ENCODE measurements around the gene TLE4. TPM values are rescaled to one million over a fixed set of nuclear protein-coding genes. Genes with fewer than 3 reads are reported as not detected.

Gene TLE4
- total and polyA plus RNA-seq, 2 of the 13 experiments (the other 11 are each of a cell fraction or from before 2014, with no cell fraction given): 2.0 to 2.3 TPM

DNA sequence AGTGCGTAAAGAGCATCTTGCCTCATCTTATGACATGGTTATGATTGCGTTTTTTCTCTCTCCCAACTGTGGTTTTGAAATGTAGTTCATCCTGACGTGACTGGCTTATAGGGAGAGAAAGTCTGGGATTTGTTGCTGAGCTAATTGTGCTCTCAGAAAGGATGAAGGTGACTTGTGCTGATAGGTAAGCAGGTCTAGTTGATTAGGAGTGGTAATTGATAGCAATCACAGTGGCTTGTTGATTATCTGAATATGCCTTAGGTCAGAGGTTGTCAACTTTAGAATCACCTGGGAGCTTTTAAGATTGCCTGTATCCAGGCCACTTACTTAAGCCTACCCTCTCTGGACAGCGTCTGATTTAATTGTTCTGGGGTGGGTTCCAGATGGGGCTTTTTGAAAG is 117.8 kb downstream of the TLE4 start:
- DNase-seq (ENCODE audit: low spot score) (no peak), FAIRE-seq (no peak), ATAC-seq (no peak)
- H3K27ac ChIP-seq (ENCODE audit: extremely low read length, insufficient read depth, low read length): no peak overlapping the region
- H3K9ac ChIP-seq (ENCODE audit: insufficient read depth, low read depth, low read length): no peak overlapping the region
- POLR2A ChIA-PET: no interaction called here
- intact Hi-C loops (cut with micrococcal nuclease; ENCODE audit: unreplicated experiment) (loop anchor here (5.0 kb wide), 1 partner anchor 1122 kb away; no protein-coding TSS in a partner anchor), in situ Hi-C loops (cut with HindIII; ENCODE audit: extremely low pct_ligation_motif_present, low pct_unique_long_range_greater_than_20kb) (no loop called here)
- no peaks in the 10 kb centered on the region for H3K27me3 ChIP-seq (ENCODE audit: control insufficient read depth in 1 of 2, insufficient read depth in 2 of 2, low read length in 2 of 2)
- CTCF ChIA-PET (ENCODE audit: low intra/inter-chr PET ratio, low total read pairs): no interaction called here
- no peaks in the 10 kb centered on the region for H4K20me1 ChIP-seq (ENCODE audit: insufficient read depth, low read length)
- H3K79me2 ChIP-seq (ENCODE audit: insufficient read depth, low read length): no peaks in the 10 kb centered on the region
- no peak overlapping the region for H3K4me2 ChIP-seq (ENCODE audit: low read depth, low read length)
- no TSS peak for BruUV-seq (replicated peaks)
- WGBS (ENCODE audit: low lambda C conversion rate): 60% methylated on average over 4 of the region's 4 CpGs
- peaks cover 43% of the 10 kb centered on the region for H3K9me3 ChIP-seq (ENCODE audit: low read length)
- TF ChIP-seq, protein P1, sequence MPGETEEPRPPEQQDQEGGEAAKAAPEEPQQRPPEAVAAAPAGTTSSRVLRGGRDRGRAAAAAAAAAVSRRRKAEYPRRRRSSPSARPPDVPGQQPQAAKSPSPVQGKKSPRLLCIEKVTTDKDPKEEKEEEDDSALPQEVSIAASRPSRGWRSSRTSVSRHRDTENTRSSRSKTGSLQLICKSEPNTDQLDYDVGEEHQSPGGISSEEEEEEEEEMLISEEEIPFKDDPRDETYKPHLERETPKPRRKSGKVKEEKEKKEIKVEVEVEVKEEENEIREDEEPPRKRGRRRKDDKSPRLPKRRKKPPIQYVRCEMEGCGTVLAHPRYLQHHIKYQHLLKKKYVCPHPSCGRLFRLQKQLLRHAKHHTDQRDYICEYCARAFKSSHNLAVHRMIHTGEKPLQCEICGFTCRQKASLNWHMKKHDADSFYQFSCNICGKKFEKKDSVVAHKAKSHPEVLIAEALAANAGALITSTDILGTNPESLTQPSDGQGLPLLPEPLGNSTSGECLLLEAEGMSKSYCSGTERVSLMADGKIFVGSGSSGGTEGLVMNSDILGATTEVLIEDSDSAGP (CRISPR knock-in tag; IDR thresholded peaks at IDR 0.05; ENCODE audit: borderline replicate concordance): no peak
- TF ChIP-seq ATM (IDR thresholded peaks at IDR 0.05; ENCODE audit: borderline replicate concordance): no peak
- TF ChIP-seq ZNF329 (CRISPR knock-in tag; IDR thresholded peaks at IDR 0.05; ENCODE audit: low read depth): no peak
- no peak for TF ChIP-seq GATA4 (IDR thresholded peaks at IDR 0.05; ENCODE audit: borderline replicate concordance, low read depth)
- no peak for TF ChIP-seq KMT2B (CRISPR knock-in tag; IDR thresholded peaks at IDR 0.05)
- TF ChIP-seq, protein P2, sequence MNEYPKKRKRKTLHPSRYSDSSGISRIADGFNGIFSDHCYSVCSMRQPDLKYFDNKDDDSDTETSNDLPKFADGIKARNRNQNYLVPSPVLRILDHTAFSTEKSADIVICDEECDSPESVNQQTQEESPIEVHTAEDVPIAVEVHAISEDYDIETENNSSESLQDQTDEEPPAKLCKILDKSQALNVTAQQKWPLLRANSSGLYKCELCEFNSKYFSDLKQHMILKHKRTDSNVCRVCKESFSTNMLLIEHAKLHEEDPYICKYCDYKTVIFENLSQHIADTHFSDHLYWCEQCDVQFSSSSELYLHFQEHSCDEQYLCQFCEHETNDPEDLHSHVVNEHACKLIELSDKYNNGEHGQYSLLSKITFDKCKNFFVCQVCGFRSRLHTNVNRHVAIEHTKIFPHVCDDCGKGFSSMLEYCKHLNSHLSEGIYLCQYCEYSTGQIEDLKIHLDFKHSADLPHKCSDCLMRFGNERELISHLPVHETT (CRISPR knock-in tag; conservative IDR thresholded peaks at IDR 0.05): no peak
- TF ChIP-seq ZNF101 (CRISPR knock-in tag; IDR thresholded peaks at IDR 0.05; ENCODE audit: borderline replicate concordance, low read depth): no peak
- no peak for TF ChIP-seq ZNF337 (CRISPR knock-in tag; IDR thresholded peaks at IDR 0.05; ENCODE audit: borderline replicate concordance, low read depth)
- TF ChIP-seq, protein P3, sequence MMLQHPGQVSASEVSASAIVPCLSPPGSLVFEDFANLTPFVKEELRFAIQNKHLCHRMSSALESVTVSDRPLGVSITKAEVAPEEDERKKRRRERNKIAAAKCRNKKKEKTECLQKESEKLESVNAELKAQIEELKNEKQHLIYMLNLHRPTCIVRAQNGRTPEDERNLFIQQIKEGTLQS (CRISPR knock-in tag; IDR thresholded peaks at IDR 0.05): no peak
- TF ChIP-seq EP300 (IDR thresholded peaks at IDR 0.05; ENCODE audit: low read depth in 2 of 2, low read length in 2 of 2): no peak
- TF ChIP-seq EP300 (CRISPR knock-in tag; IDR thresholded peaks at IDR 0.05; ENCODE audit: borderline replicate concordance): no peak
- no peak for TF ChIP-seq TAF1 (CRISPR knock-in tag; IDR thresholded peaks at IDR 0.05)
- TF ChIP-seq ELF3 (CRISPR knock-in tag; IDR thresholded peaks at IDR 0.05): no peak
- no peak for TF ChIP-seq ZC3H13 (CRISPR knock-in tag; IDR thresholded peaks at IDR 0.05)
- TF ChIP-seq ZNF577 (CRISPR knock-in tag; IDR thresholded peaks at IDR 0.05; ENCODE audit: borderline replicate concordance, low read depth): no peak
- TF ChIP-seq PCBP2 (optimal IDR thresholded peaks at IDR 0.05; ENCODE audit: low read depth, low read length, poor library complexity, severe bottlenecking): no peak
- TF ChIP-seq TEAD3 (CRISPR knock-in tag; optimal IDR thresholded peaks at IDR 0.05; ENCODE audit: borderline replicate concordance): no peak
- H3K4me1 ChIP-seq (ENCODE audit: insufficient read depth, low read length): no peaks in the 10 kb centered on the region
- H3K36me3 ChIP-seq (replicated peaks in 1 of 2; ENCODE audit: control insufficient read depth in 1 of 2, insufficient read depth in 2 of 2, low read length in 2 of 2): no peaks in the 10 kb centered on the region
- no peak overlapping the region for H3K4me3 ChIP-seq (replicated peaks in 1 of 3; ENCODE audit: insufficient read depth in 1 of 3, low read depth in 2 of 3, low read length in 3 of 3)
- H2AFZ ChIP-seq (ENCODE audit: low read length): no peak overlapping the region

Measured in HepG2 (cell line).